Fibroblast of villous mesenchyme (primary cell): ENCODE results near the gene RTF1. TPM values are rescaled to one million over a fixed set of nuclear protein-coding genes. Genes with fewer than 3 reads are reported as not detected.
"Not testable (repeated sequence)": the region's sequence is repeated elsewhere in the genome, so short reads cannot be mapped to it uniquely, and the experiment has no call there.

Experiments
- DNase-seq: peaks from one replicate; pipeline ENCODE4 v3.0.0-alpha.2; 2010; ENCODE audit warnings: low read depth
- H3K4me3 ChIP-seq: 2 replicates; pipeline ENCODE4 v1.5.1; 2011; ENCODE audit warnings: low read depth, mild to moderate bottlenecking, low read length
- CTCF ChIP-seq: IDR thresholded peaks from 2 replicates; pipeline ENCODE4 v1.5.1; 2012; ENCODE audit warnings: low read depth, mild to moderate bottlenecking, low read length; ENCODE audit not compliant: insufficient read depth
- total RNA-seq: library from RNA; depleted of rRNA; stranded (reverse); fragments of >200 nt; gene quantifications from 2 replicates; pipeline ENCODE4 v1.2.3, GENCODE V29; 2012

RTF1 gene
- total RNA-seq, 1 donor, result 37.1 TPM

- no peak for TF ChIP-seq CTCF
- no peak overlapping the region for H3K4me3 ChIP-seq
- no peak for DNase-seq
These were observed 20.6 kb downstream of the RTF1 start for GRCh38 chr15:41437448-41437847.

- DNase-seq, result peak; percentile 6
These were observed 21.3 kb downstream of the RTF1 start for GRCh38 chr15:41438206-41438605.

GRCh38 chr15:41438745-41439144 is 21.9 kb downstream of the RTF1 start:
- DNase-seq, result not testable (repeated sequence)

More at GRCh38 chr15:41438206-41438605, 21.3 kb downstream of the RTF1 start:
- TF ChIP-seq CTCF, result no peak
- no peak overlapping the region for H3K4me3 ChIP-seq

GRCh38 chr15:41443275-41443674 is 26.4 kb downstream of the RTF1 start:
- no peak overlapping the region for H3K4me3 ChIP-seq
- DNase-seq, result no peak
- no peak for TF ChIP-seq CTCF

More at GRCh38 chr15:41438745-41439144, 21.9 kb downstream of the RTF1 start:
- not testable (repeated sequence) for H3K4me3 ChIP-seq

- DNase-seq, result no peak
- no peak overlapping the region for H3K4me3 ChIP-seq
- TF ChIP-seq CTCF, result no peak
These were observed 28.5 kb downstream of the RTF1 start for GRCh38 chr15:41445399-41445798.

GRCh38 chr15:41462084-41462795 is 45.3 kb downstream of the RTF1 start:
- no peak overlapping the region for H3K4me3 ChIP-seq
- peak; percentile 77 for DNase-seq
- TF ChIP-seq CTCF, result no peak

GRCh38 chr15:41464889-41465580 is 48.1 kb downstream of the RTF1 start:
- no peak for DNase-seq
- H3K4me3 ChIP-seq, result no peak overlapping the region
- TF ChIP-seq CTCF, result no peak
